Cardiac fibroblast (primary cell): ENCODE measurements around the gene BTBD9.

Source experiments
- DNase-seq, 2 donors: peaks; one replicate each; pipeline versions ENCODE4 v3.0.0 to v3.0.0-alpha.2; 2010; ENCODE audit warnings: low read depth in 2 of 2
- H3K4me3 ChIP-seq, 2 donors: replicated peaks in 1 of 2; 1 replicate in 1 of 2; 2 replicates in 1 of 2; pipeline ENCODE4 v1.5.1; 2011; ENCODE audit warnings: low read depth in 2 of 2, low read length in 2 of 2, mild to moderate bottlenecking in 2 of 2, moderate library complexity in 1 of 2
- TF ChIP-seq, protein P1 (sequence below): IDR thresholded peaks from one replicate; pipeline ENCODE4 v1.5.1; 2011; ENCODE audit warnings: low read depth, mild to moderate bottlenecking, low read length, inconsistent platforms

BTBD9 gene

DNA sequence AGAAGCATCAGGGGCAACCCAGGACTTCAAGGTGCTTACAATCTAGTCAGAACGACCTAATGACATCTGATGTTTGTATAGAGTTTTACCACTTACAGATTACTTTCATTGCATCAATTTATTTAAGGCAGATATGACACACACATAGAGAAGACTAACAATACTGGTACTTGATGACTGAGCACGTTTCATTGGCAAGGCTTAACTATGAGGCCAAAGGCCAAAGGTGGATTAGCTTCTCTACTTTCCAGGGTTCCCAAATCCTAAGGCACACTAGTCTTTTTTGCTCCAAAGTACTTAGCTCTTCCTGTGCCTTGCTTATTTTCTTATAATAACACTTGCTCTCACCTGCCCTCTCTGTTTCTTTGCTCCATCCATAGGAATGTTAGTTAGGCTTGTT lies 414.0 kb downstream of the BTBD9 start:
- DNase-seq, result no peak
- TF ChIP-seq, protein P1, sequence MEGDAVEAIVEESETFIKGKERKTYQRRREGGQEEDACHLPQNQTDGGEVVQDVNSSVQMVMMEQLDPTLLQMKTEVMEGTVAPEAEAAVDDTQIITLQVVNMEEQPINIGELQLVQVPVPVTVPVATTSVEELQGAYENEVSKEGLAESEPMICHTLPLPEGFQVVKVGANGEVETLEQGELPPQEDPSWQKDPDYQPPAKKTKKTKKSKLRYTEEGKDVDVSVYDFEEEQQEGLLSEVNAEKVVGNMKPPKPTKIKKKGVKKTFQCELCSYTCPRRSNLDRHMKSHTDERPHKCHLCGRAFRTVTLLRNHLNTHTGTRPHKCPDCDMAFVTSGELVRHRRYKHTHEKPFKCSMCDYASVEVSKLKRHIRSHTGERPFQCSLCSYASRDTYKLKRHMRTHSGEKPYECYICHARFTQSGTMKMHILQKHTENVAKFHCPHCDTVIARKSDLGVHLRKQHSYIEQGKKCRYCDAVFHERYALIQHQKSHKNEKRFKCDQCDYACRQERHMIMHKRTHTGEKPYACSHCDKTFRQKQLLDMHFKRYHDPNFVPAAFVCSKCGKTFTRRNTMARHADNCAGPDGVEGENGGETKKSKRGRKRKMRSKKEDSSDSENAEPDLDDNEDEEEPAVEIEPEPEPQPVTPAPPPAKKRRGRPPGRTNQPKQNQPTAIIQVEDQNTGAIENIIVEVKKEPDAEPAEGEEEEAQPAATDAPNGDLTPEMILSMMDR, result no peak
- H3K4me3 ChIP-seq, result no peak overlapping the region

DNA sequence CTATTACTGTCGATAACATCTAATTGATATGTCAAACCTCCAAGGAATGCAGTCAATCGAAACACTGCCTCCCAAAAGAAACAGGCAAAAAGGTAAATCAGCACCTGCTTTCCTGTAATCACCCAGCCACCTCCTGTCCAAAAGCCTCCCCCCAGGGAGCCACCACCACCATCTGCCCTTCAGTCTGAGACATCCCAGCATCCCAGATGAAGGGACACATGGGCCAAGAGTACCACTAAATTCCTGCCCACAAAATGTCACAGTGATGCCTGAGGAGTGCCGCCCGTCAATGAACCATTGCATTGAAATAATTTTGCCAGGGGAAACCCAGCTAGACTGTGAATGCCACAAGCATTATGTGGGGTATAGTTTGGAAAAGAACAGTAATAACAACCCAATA lies 418.5 kb downstream of the BTBD9 start:
- no peak overlapping the region for H3K4me3 ChIP-seq
- TF ChIP-seq, protein P1, result no peak
- DNase-seq, result no peak

DNA sequence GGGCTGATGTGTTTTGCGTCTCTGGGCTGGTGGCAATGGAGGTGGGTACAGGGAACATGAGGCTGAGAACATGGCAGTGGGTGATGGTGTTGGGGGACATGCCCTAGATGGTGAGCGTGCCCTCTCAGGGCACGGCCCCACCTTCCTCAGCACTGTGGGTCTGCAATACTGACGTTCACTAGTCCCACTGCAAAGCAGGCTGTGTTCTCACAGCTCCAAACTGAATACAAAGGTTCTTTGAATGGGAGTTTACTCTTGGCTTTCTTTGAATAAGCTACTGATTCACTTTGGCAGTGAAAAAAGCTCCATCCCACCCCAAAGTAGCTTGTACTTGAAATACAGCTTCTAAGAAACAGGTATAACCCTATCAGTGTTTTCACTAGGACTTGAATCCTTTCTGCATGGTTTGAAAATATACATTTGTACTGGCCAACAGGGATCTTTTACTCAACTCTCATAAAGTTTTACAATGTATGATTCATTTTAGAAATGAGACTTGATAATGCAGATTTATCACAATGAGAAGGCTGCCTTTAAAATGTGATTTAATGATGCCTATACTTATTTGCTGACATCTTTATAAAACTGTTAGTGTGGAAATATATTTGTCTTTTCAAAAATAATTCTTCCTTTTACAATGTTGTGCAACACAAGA lies 419.5 kb downstream of the BTBD9 start:
- H3K4me3 ChIP-seq, result no peak overlapping the region
- TF ChIP-seq, protein P1, result no peak

DNA sequence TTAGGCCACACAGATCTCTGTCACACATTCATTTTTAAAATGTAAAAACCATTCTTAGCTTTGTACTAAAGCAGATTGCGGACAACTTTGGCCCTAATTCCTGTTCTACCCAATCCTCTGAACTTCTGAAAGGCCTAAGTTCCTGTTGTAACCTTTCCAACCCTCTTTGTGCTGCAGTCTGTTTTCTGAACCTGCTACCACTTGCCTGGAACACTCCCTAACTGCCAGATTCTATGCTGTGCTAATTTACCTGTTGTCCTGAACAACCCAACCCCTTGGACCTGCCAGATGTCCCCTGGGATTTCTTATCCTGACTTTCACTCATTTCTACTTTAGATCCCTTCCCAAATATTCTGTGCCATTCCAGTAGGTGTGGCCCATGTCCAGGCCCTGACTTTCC lies 421.5 kb downstream of the BTBD9 start:
- TF ChIP-seq, protein P1, result no peak
- no peak overlapping the region for H3K4me3 ChIP-seq

More for the DNA sequence above, 419.5 kb downstream of the BTBD9 start:
- DNase-seq, result no peak

DNA sequence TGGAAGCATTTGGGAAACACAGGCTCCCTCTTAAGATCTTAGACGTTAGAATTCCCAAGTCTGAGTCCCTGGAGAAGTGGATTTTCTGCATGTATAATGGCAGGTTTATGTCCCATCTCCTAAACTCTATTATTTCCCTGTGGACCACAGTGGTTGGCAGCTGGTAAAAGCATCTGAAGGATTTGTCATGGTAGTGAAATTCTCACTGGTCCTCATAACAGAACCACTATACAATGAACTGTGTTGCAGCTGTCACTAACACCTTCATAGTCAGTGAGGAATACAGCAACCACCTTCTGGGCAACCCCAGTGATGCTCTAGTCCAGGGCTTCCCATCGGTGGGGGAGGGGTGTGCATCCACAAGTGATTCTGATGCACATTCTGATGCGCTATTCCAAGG lies 423.3 kb downstream of the BTBD9 start:
- TF ChIP-seq, protein P1, result no peak
- no peak overlapping the region for H3K4me3 ChIP-seq
- DNase-seq, result no peak

More for the DNA sequence above, 421.5 kb downstream of the BTBD9 start:
- no peak for DNase-seq

DNA sequence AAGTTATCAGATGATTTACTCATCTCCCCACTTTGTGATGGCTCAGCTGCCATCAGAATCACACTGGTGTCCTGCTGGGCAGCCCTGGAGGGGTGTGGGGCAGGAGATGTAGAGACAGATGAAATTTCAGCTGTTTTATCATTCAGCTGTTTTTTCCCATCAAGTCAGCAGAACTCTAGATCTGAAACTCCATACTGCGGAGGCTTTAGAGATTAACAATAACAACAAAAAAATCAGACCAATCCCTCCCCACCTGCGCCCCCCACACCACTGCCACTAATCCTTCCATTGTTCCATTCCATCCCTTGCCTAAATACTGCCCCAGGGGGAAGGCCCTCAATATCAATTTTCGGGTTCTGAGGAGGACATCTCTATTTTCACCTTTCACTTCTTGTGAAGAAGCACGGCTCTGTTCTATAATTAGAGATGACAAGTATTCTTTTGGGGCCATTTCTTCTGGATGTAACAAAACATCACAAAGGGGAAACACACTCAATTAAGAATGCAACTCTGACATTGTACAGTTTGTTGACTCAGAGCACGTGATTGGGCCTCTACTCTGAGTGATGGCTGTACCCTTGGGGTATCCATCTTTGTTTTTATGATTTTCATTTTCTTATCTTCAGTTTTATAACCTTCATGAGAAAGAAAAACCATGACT lies 423.9 kb downstream of the BTBD9 start:
- no peak overlapping the region for H3K4me3 ChIP-seq
- DNase-seq, result no peak
- TF ChIP-seq, protein P1, result no peak
